ENCODE results near the gene TCF4. TPM values are rescaled to one million over a fixed set of nuclear protein-coding genes. Genes with fewer than 3 reads are reported as not detected.

Gene TCF4
- total and polyA plus RNA-seq, 10 donors = 14.6 to 200 (median 153) TPM

- WGBS, 5 donors = 0 to 1% (median 1%) methylated on average over 18 to 63 of the region's 63 CpGs
- peak overlapping the region; percentile 32 to 74 (median 52) for H3K4me3 ChIP-seq
- H3K36me3 ChIP-seq = no peaks in the 10 kb centered on the region
- peak overlapping the region; percentile 76 to 93 (median 90) for H3K27ac ChIP-seq
- no peak for DNase-seq
- TF ChIP-seq, protein P1, sequence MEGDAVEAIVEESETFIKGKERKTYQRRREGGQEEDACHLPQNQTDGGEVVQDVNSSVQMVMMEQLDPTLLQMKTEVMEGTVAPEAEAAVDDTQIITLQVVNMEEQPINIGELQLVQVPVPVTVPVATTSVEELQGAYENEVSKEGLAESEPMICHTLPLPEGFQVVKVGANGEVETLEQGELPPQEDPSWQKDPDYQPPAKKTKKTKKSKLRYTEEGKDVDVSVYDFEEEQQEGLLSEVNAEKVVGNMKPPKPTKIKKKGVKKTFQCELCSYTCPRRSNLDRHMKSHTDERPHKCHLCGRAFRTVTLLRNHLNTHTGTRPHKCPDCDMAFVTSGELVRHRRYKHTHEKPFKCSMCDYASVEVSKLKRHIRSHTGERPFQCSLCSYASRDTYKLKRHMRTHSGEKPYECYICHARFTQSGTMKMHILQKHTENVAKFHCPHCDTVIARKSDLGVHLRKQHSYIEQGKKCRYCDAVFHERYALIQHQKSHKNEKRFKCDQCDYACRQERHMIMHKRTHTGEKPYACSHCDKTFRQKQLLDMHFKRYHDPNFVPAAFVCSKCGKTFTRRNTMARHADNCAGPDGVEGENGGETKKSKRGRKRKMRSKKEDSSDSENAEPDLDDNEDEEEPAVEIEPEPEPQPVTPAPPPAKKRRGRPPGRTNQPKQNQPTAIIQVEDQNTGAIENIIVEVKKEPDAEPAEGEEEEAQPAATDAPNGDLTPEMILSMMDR (IDR thresholded peaks at IDR 0.05 in 8 of 11, conservative IDR thresholded peaks at IDR 0.05 in 3 of 11) = no peak
- TF ChIP-seq POLR2AphosphoS5 (IDR thresholded peaks at IDR 0.05) = no peak
- no peak for TF ChIP-seq POLR2A (IDR thresholded peaks at IDR 0.05)
- H3K27me3 ChIP-seq (replicated peaks in 1 of 7) = peaks cover 0 to 25% (median 0%) of the 10 kb centered on the region in 7 donors
- intact Hi-C loops (cut with DNase I; ENCODE audit: low total_unique reads) = loop anchor here (10.0 kb wide), 1 partner anchor 173 kb away; no protein-coding TSS in a partner anchor
- peaks cover 0 to 55% (median 33%) of the 10 kb centered on the region in 6 donors for H3K4me1 ChIP-seq
- H3K9me3 ChIP-seq = no peaks in the 10 kb centered on the region
Observed at GRCh38 chr18:55587418-55588110, 428 bp downstream of the TCF4 start.

- WGBS, 5 donors = 18 to 24% (median 23%) methylated on average over 11 of the region's 11 CpGs
- Histone ChIP-seq H3K4me1 (peaks cover 0 to 55% (median 34%) of the 10 kb centered on the region in 6 donors), H3K9me3 (no peaks in the 10 kb centered on the region), H3K27me3 (replicated peaks in 1 of 7) (peaks cover 0 to 25% (median 0%) of the 10 kb centered on the region in 7 donors), H3K4me3 (peak overlapping the region in 7 of 8 donors; percentile 8 to 74 (median 47)), H3K36me3 (no peaks in the 10 kb centered on the region), H3K27ac (peak overlapping the region in 6 of 8 donors; percentile 22 to 93 (median 90))
- intact Hi-C loops (cut with DNase I; ENCODE audit: low total_unique reads) = loop anchor here (10.0 kb wide), 1 partner anchor 171 kb away; no protein-coding TSS in a partner anchor
- DNase-seq = no peak
- TF ChIP-seq POLR2AphosphoS5 (IDR thresholded peaks at IDR 0.05) = no peak
- no peak for TF ChIP-seq POLR2A (IDR thresholded peaks at IDR 0.05)
- TF ChIP-seq, protein P1 (IDR thresholded peaks at IDR 0.05 in 8 of 11, conservative IDR thresholded peaks at IDR 0.05 in 3 of 11) = no peak
Observed at GRCh38 chr18:55585920-55586561, 2.0 kb downstream of the TCF4 start.

GRCh38 chr18:55585065-55585919 lies 2.7 kb downstream of the TCF4 start:
- intact Hi-C loops (cut with DNase I; ENCODE audit: low total_unique reads) = loop anchor here (10.0 kb wide), 1 partner anchor 170 kb away; no protein-coding TSS in a partner anchor
- no peak for DNase-seq
- peaks cover 0 to 54% (median 35%) of the 10 kb centered on the region in 6 donors for H3K4me1 ChIP-seq
- peak overlapping the region in 7 of 8 donors; percentile 8 to 74 (median 47) for H3K4me3 ChIP-seq
- H3K27ac ChIP-seq = peak overlapping the region in 6 of 8 donors; percentile 22 to 93 (median 90)
- H3K36me3 ChIP-seq = no peaks in the 10 kb centered on the region
- WGBS, 5 donors = 21 to 38% (median 32%) methylated on average over 5 of the region's 5 CpGs
- peaks cover 0 to 25% (median 0%) of the 10 kb centered on the region in 7 donors for H3K27me3 ChIP-seq (replicated peaks in 1 of 7)
- no peaks in the 10 kb centered on the region for H3K9me3 ChIP-seq
- TF ChIP-seq POLR2AphosphoS5 (IDR thresholded peaks at IDR 0.05) (no peak), POLR2A (IDR thresholded peaks at IDR 0.05) (no peak)
- TF ChIP-seq, protein P1 (IDR thresholded peaks at IDR 0.05 in 8 of 11, conservative IDR thresholded peaks at IDR 0.05 in 3 of 11) = no peak

Data from spleen (tissue), 11 donors.